CD4-positive, CD25-positive, alpha-beta regulatory T cell (primary cell): ENCODE measurements around the gene MCRS1. TPM values are rescaled to one million over a fixed set of nuclear protein-coding genes. Genes with fewer than 3 reads are reported as not detected.

Experiments
- ATAC-seq, 2 donors: fragments of 150-1000 bp; cut with Tn5 transposase; one replicate each; pipeline ENCODE4 v1.10.0; 2021; ENCODE audit warnings: low read depth in 2 of 2, moderate number of reproducible peaks in 2 of 2, moderate library complexity in 1 of 2
- DNase-seq, 3 donors: peaks; one replicate each; pipeline versions ENCODE4 v3.0.0 to v3.0.0-alpha.2; 2012 to 2022; ENCODE audit warnings: mixed read lengths in 1 of 3
- H3K27ac ChIP-seq: one replicate; pipeline ENCODE4 v1.7.0; 2013; ENCODE audit warnings: mild to moderate bottlenecking, low read length; ENCODE audit not compliant: insufficient read depth, poor library complexity, severe bottlenecking
- H3K27me3 ChIP-seq: one replicate; pipeline ENCODE4 v1.7.0; 2013; ENCODE audit warnings: low read length; ENCODE audit not compliant: control insufficient read depth, insufficient read depth
- H3K36me3 ChIP-seq: one replicate; pipeline ENCODE4 v1.7.0; 2013; ENCODE audit warnings: mild to moderate bottlenecking, low read length, moderate library complexity; ENCODE audit not compliant: control insufficient read depth, insufficient read depth
- H3K4me1 ChIP-seq: 2 replicates; pipeline ENCODE4 v1.7.0; 2013; ENCODE audit warnings: mild to moderate bottlenecking, low read length; ENCODE audit not compliant: insufficient read depth, control insufficient read depth, poor library complexity, severe bottlenecking
- H3K4me3 ChIP-seq: one replicate; pipeline ENCODE4 v1.7.0; 2013; ENCODE audit warnings: low read depth, mild to moderate bottlenecking, low read length, moderate library complexity
- H3K9me3 ChIP-seq, 2 experiments: 1 replicate in 1 of 2; 2 replicates in 1 of 2; pipeline ENCODE4 v1.7.0; 2013; ENCODE audit warnings: low read length in 2 of 2, mild to moderate bottlenecking in 1 of 2, moderate library complexity in 1 of 2; ENCODE audit not compliant: control insufficient read depth in 2 of 2
- H3K27ac Mint-ChIP-seq, 3 donors: one replicate each; pipeline ENCODE4 v1.8.0; 2020 to 2022; ENCODE audit warnings: mild to moderate bottlenecking in 3 of 3, mixed read lengths in 3 of 3, moderate library complexity in 2 of 3
- H3K27me3 Mint-ChIP-seq: one replicate; pipeline ENCODE4 v1.8.0; 2022; ENCODE audit warnings: mild to moderate bottlenecking, mixed read lengths
- H3K36me3 Mint-ChIP-seq: one replicate; pipeline ENCODE4 v1.8.0; 2020; ENCODE audit warnings: mixed read lengths
- H3K4me1 Mint-ChIP-seq, 4 donors: one replicate each; pipeline ENCODE4 v1.8.0; 2020 to 2022; ENCODE audit warnings: mixed read lengths in 4 of 4, mild to moderate bottlenecking in 1 of 4
- H3K4me3 Mint-ChIP-seq, 4 donors: one replicate each; pipeline ENCODE4 v1.8.0; 2020 to 2022; ENCODE audit warnings: mild to moderate bottlenecking in 4 of 4, mixed read lengths in 4 of 4, moderate library complexity in 3 of 4
- H3K9me3 Mint-ChIP-seq, 7 donors: one replicate each; pipeline ENCODE4 v1.8.0; 2020 to 2022; ENCODE audit warnings: mixed read lengths in 7 of 7, mild to moderate bottlenecking in 3 of 7, moderate library complexity in 2 of 7
- polyA plus RNA-seq, 4 donors: library from polyadenylated mRNA; unstranded; fragments of 300-500 nt; fragmentation: Illumina TruSeq; gene quantifications; one replicate each; pipeline ENCODE4 v1.2.3, GENCODE V29; 2021
- total RNA-seq: library from RNA; stranded (reverse); gene quantifications from one replicate; pipeline ENCODE4 v1.2.3, GENCODE V29; 2022

Gene MCRS1
- total and polyA plus RNA-seq, 5 donors from 2014 or later, result 62.8 to 81.0 (median 72.7) TPM

GRCh38 chr12:49552899-49553298, 15.0 kb downstream of the MCRS1 start:
- H3K4me1 ChIP-seq, result peaks cover 12% of the 10 kb centered on the region
- Mint-ChIP-seq H3K4me1 (peaks cover 0 to 23% (median 5%) of the 10 kb centered on the region in 4 donors), H3K27me3 (peaks cover 12% of the 10 kb centered on the region), H3K27ac (no peak overlapping the region), H3K9me3 (no peaks in the 10 kb centered on the region), H3K4me3 (no peak overlapping the region), H3K36me3 (peaks cover 4% of the 10 kb centered on the region)
- H3K27me3 ChIP-seq, result peaks cover 3% of the 10 kb centered on the region
- H3K9me3 ChIP-seq, result no peaks in the 10 kb centered on the region
- H3K27ac ChIP-seq, result no peak overlapping the region
- H3K36me3 ChIP-seq, result peaks cover 12% of the 10 kb centered on the region
- H3K4me3 ChIP-seq, result no peak overlapping the region
- ATAC-seq, result no peak
- DNase-seq, result no peak

GRCh38 chr12:49552425-49552824, 15.5 kb downstream of the MCRS1 start:
- Histone ChIP-seq H3K27ac (no peak overlapping the region), H3K27me3 (peaks cover 3% of the 10 kb centered on the region), H3K4me1 (peaks cover 12% of the 10 kb centered on the region), H3K9me3 (no peaks in the 10 kb centered on the region), H3K36me3 (peaks cover 9% of the 10 kb centered on the region), H3K4me3 (no peak overlapping the region)
- H3K9me3 Mint-ChIP-seq, result no peaks in the 10 kb centered on the region
- DNase-seq (no peak), ATAC-seq (no peak)
- H3K4me1 Mint-ChIP-seq, result peaks cover 0 to 23% (median 5%) of the 10 kb centered on the region in 4 donors
- peaks cover 4% of the 10 kb centered on the region for H3K36me3 Mint-ChIP-seq
- no peak overlapping the region for H3K27ac Mint-ChIP-seq
- H3K27me3 Mint-ChIP-seq, result peaks cover 13% of the 10 kb centered on the region
- H3K4me3 Mint-ChIP-seq, result no peak overlapping the region

GRCh38 chr12:49552014-49552413, 15.9 kb downstream of the MCRS1 start:
- H3K4me1 ChIP-seq, result peaks cover 12% of the 10 kb centered on the region
- H3K27me3 ChIP-seq, result peaks cover 6% of the 10 kb centered on the region
- peaks cover 4% of the 10 kb centered on the region for H3K36me3 Mint-ChIP-seq
- no peak overlapping the region for H3K27ac Mint-ChIP-seq
- peaks cover 17% of the 10 kb centered on the region for H3K27me3 Mint-ChIP-seq
- DNase-seq (no peak), ATAC-seq (no peak)
- H3K4me3 Mint-ChIP-seq, result no peak overlapping the region
- H3K9me3 Mint-ChIP-seq, result no peaks in the 10 kb centered on the region
- H3K4me3 ChIP-seq, result no peak overlapping the region
- H3K4me1 Mint-ChIP-seq, result peaks cover 0 to 23% (median 5%) of the 10 kb centered on the region in 4 donors
- H3K27ac ChIP-seq, result no peak overlapping the region
- peaks cover 9% of the 10 kb centered on the region for H3K36me3 ChIP-seq
- no peaks in the 10 kb centered on the region for H3K9me3 ChIP-seq

GRCh38 chr12:49550693-49551252, 17.2 kb downstream of the MCRS1 start:
- Mint-ChIP-seq H3K36me3 (no peaks in the 10 kb centered on the region), H3K27ac (no peak overlapping the region), H3K4me3 (peak overlapping the region in 1 of 4 donors; percentile 30), H3K4me1 (peaks cover 0 to 19% (median 3%) of the 10 kb centered on the region in 4 donors), H3K27me3 (peaks cover 29% of the 10 kb centered on the region), H3K9me3 (no peaks in the 10 kb centered on the region)
- Histone ChIP-seq H3K27me3 (peaks cover 6% of the 10 kb centered on the region), H3K4me1 (peaks cover 12% of the 10 kb centered on the region), H3K27ac (no peak overlapping the region), H3K4me3 (no peak overlapping the region), H3K36me3 (no peaks in the 10 kb centered on the region), H3K9me3 (no peaks in the 10 kb centered on the region)
- DNase-seq (no peak), ATAC-seq (no peak)

- Histone ChIP-seq H3K27me3 (peaks cover 6% of the 10 kb centered on the region), H3K4me3 (no peak overlapping the region), H3K27ac (no peak overlapping the region), H3K9me3 (no peaks in the 10 kb centered on the region), H3K36me3 (no peaks in the 10 kb centered on the region), H3K4me1 (peaks cover 12% of the 10 kb centered on the region)
- Mint-ChIP-seq H3K4me3 (peak overlapping the region in 2 of 4 donors; percentile 30 to 47), H3K9me3 (no peaks in the 10 kb centered on the region), H3K4me1 (peaks cover 0 to 19% (median 3%) of the 10 kb centered on the region in 4 donors), H3K36me3 (no peaks in the 10 kb centered on the region), H3K27ac (no peak overlapping the region), H3K27me3 (peaks cover 29% of the 10 kb centered on the region)
- DNase-seq (no peak), ATAC-seq (no peak)
Measured at GRCh38 chr12:49549735-49550692, 17.9 kb downstream of the MCRS1 start.

GRCh38 chr12:49548822-49549648, 18.9 kb downstream of the MCRS1 start:
- Mint-ChIP-seq H3K27me3 (peaks cover 29% of the 10 kb centered on the region), H3K4me3 (peak overlapping the region in 3 of 4 donors; percentile 34 to 85 (median 70)), H3K36me3 (no peaks in the 10 kb centered on the region), H3K27ac (peak overlapping the region in 1 of 3 donors; percentile 43), H3K4me1 (peaks cover 0 to 22% (median 3%) of the 10 kb centered on the region in 4 donors), H3K9me3 (no peaks in the 10 kb centered on the region)
- Histone ChIP-seq H3K4me3 (no peak overlapping the region), H3K27me3 (peaks cover 6% of the 10 kb centered on the region), H3K36me3 (no peaks in the 10 kb centered on the region), H3K4me1 (peaks cover 12% of the 10 kb centered on the region), H3K9me3 (no peaks in the 10 kb centered on the region), H3K27ac (no peak overlapping the region)
- ATAC-seq, result peak in 1 of 2 donors; percentile 30
- peak in 1 of 3 donors; percentile 28 for DNase-seq

- peaks cover 0 to 19% (median 3%) of the 10 kb centered on the region in 4 donors for H3K4me1 Mint-ChIP-seq
- H3K36me3 ChIP-seq, result no peaks in the 10 kb centered on the region
- no peaks in the 10 kb centered on the region for H3K36me3 Mint-ChIP-seq
- peaks cover 12% of the 10 kb centered on the region for H3K4me1 ChIP-seq
- H3K27me3 Mint-ChIP-seq, result peaks cover 29% of the 10 kb centered on the region
- no peak overlapping the region for H3K27ac ChIP-seq
- no peaks in the 10 kb centered on the region for H3K9me3 ChIP-seq
- no peaks in the 10 kb centered on the region for H3K9me3 Mint-ChIP-seq
- ATAC-seq (no peak), DNase-seq (no peak)
- peak overlapping the region in 2 of 4 donors; percentile 21 to 85 for H3K4me3 Mint-ChIP-seq
- H3K27ac Mint-ChIP-seq, result no peak overlapping the region
- H3K27me3 ChIP-seq, result peaks cover 6% of the 10 kb centered on the region
- no peak overlapping the region for H3K4me3 ChIP-seq
Measured at GRCh38 chr12:49548481-49548821, 19.5 kb downstream of the MCRS1 start.
